SHP77 (cell line): ENCODE results near the gene KIF13A.
"Not testable (repeated sequence)": the region's sequence is repeated elsewhere in the genome, so short reads cannot be mapped to it uniquely, and the experiment has no call there.

Experiments used
- DNase-seq, 2 experiments: peaks; one replicate each; lab custom pipeline; 2025; lab: John Stamatoyannopoulos, UW

KIF13A gene

DNA sequence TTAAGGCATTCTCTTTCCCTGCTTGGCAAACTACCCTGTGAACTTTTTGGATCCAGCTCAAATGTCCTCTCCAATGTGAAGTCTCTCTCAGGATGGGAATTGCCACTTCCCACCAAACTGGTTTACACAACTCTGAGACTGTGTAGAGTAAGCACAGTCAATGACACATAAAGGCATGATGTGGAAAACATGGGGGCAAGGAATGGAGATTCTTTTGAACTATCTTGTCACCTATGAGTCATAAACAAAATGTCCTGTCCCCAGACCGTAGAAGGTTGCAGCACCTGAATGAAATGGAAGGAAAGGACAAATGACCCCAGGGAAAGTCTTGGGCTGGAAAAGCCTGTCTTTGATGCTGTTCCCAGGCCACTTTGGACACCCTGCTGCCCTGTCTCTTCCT, 11.0 kb upstream of the KIF13A start:
- no peak for DNase-seq

DNA sequence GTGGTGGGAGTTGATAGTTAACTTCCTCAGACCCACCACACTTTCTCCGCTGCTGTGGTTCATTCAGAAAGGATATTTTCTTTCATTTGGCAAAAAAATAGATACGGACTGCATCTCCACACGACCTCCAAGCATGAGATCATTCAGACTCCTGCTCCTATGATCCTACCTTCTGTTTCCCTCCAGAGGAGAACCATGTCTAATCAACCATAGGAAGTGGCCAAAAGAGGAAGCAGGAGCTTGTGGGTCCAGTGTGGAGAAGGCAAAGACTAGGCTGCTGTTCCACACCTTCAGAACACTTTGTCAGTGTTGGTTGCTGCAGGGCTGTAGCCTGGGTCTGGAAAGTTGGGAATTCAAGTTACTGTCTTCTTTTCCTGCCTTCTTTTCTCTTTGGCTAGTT, 10.6 kb upstream of the KIF13A start:
- no peak for DNase-seq

DNA sequence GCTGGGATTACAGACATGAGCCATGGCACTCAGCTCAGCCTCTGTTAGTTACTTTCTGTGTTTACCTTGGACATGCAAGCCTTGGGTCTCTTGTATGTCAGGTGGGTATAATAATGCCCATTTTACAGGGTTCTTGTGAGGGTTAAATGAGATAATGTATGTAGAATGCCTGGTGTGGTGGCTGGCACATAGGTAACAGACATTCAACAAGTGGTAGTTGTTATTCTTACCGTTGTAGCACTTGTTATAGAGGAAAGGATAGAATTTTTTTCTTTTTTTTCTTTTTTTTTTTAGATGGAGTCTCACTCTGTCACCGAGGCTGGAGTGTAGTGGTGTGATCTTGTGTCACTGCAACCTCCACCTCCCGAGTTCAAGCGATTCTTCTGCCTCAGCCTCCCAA, 8.0 kb upstream of the KIF13A start:
- DNase-seq = no peak

DNA sequence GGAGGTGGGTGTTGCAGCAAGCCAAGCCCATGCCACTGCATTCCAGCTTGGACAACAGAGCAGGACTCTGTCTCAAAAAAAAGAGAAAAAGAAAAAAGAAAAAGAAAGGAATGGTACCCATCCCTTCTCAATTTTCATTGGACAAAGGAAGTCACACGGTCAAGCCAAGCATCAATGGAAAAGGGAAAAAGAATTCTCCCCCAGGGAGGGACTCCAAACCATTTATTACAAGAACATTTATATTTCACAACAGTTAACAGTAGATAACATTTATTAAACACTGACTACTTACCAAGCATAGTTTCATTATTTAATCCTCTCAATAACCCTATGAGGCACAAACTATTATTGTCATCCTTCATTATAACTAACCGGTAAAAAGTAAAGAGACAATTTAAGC, 6.6 kb upstream of the KIF13A start:
- no peak for DNase-seq

DNA sequence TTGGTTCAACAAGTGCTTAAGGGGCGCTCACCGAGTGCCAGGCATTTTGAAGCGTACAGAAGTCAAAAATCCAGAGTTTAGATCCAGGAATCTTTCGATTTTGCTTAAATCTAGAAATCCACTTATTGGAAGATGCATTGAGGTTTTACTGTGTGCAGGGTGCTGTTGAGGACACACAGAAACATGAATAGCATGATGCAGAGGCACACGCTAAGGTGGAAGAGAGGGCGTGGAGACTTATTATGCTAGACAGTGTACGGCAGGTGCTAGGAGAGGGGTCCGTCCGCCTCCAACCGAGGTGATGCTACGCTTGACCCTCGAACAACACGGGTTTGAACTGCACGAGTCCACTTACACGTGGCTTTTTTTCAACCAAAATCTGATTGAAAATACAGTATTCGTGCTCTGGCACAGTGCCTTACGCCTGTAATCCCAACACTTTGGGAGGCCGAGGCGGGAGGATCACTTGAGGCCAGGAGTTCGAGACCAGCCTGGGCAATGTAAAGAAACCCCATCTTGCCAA, 1.0 kb upstream of the KIF13A start:
- DNase-seq = no peak

DNA sequence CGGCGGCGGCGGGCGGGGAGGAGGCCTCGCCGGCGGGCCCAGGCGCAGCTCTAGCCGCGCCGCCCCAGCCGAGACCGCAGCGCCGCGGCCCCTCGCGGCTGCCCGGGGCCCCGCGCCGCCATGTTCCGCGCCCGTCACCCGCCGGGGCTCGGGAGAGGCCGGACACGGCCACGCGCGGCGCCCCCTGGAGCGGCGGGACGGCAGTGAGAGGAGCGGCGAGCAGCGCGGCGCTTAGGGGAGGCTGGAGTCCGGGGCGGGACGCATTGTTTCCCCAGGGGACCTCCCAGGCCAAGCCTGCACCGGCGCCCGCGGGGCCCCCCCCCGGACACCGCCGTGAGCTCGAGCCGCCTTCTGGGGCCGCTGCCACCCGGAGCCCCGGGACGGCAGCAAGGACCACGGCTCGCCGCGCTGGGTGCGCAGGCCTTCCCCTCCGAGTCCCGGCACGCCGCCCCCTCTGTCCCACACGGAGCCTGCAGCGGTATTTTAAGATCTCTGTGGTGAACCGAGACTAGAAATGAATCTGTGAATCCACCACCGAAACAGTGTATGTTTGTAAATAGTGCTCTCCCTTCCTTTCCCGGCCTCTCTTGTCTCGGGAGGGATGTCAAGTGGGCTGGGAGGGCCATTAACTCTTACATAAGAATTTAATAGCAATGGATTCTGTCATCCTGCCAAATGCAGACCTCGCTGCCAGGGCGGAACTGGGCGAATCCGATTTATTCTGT, 424 bp upstream of the KIF13A start:
- peak in 1 of 2 experiments; percentile 17 for DNase-seq

DNA sequence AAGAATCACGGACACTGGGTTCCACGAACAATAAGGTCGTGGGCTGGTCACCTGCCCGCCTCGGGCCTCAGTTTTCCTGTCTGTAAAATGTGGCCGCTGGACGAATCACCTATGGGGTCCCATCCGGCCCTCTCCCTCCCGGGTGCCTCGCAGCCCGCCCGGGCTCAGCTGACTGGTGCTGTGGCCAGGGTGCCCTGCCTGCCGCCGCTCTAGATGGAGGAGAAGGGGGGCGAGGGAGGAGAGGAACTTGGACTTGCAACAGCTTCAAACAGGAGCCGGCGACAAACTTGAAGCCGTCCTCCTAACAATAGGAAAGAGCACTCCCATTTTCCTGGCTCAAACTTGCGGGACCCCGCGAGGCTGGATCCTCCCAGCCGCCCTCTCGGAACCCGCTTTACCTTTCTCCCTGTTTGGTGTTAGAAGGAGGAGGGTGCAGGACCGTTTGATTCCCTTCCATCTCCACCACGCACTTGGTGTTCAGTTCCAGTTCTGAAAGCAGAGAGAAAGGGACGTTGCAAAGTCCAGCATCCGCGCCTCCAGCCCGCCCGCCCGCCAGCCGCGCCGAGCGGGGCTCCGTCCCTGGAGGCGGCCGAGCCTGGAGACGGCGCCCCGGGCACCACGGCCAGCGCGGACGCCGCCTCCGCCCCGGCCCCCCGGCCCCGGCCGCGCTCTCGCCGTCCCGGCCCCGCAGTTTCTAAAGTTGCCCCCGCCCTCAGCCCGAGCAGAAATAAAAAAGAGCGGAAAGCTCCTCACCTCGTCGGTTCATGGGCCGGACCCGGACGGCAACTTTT, 584 bp downstream of the KIF13A start:
- DNase-seq = no peak

DNA sequence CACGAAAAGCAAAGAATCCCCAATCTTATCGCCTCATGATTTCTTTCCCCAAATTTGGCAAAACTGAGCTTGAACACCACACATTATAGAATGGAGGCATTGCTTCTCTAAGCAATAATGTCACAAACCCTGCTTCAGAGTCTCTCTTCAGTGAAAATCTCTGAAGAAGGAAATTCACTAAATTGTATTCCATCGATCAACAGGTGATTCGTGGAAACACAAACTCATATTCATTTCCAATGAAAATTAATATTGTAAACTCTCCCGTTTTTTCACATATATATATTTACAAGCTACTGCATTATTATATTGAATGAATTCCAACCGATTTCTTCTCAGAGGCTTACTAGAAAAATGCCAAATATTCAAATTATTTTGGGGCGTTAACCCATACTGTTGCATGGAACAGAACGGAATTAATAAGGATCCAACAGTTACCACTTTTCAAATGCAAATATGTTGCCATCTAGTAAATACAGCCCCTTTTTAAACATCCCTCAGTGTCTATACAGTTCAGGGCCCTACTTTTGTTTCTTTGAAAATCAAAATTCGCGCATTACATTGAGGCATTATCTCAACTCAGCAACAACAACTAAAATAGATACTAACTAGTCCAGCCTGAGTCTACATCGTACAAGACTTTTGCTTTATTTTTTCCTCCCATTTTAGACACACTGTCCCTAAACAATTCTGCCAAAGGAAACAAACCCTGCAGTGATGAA, 1.3 kb downstream of the KIF13A start:
- DNase-seq = no peak

DNA sequence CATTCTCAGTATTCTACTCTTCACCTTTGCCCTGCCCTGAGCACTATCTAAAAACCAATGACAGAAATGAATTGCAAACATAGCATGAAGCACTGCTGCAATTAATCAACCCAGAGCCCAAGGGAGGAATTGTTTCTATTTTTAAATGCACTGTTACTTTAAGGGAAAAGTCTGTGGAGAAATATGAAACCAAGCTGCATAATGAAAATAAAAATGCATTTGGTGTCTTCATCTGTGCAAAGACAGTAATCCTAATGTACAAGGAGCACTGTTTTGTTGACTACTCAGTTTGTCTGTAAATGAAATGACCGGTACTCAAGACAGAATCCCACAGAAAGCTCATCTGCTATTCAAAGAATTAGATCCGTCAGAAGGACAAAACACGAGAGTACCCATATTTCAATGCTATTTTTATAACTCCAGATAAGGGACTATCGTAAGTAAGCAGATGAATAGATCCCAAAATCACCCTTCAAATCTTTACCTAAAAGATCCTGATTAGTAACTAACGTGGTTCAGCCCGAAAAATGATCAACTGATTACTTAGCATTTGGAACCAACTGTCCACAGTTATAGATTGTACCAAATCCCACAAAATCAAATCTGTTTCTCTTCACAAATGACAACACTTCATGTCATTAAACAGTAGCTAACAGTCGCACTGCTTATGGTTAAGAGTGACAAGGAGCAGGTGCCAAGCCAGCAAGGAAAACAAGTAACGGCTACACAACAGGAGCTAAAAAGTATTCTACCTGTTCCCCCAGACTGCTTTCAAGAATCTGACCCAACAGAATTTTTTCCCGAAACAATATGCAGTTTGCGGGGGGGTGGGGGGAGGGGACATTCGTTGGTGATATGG, 2.4 kb downstream of the KIF13A start:
- DNase-seq = no peak

DNA sequence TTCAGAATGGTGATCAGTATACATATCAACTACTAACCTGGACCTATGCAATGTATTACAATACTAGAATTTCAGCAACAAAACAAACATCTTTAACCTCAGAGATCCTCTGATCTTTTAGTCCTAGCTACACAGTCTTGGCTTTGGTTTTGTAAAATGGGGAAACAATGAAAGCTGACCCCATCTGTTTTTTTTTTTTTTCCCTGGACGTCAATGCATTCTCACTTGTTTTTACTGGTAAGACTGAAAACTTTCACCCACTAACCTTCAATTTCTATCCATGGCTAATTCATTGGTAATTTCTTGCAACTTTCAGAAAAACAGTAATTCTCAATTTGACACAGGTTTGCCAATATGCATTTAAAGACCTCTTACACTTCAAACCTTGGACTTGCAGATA, 3.0 kb downstream of the KIF13A start:
- DNase-seq = no peak

DNA sequence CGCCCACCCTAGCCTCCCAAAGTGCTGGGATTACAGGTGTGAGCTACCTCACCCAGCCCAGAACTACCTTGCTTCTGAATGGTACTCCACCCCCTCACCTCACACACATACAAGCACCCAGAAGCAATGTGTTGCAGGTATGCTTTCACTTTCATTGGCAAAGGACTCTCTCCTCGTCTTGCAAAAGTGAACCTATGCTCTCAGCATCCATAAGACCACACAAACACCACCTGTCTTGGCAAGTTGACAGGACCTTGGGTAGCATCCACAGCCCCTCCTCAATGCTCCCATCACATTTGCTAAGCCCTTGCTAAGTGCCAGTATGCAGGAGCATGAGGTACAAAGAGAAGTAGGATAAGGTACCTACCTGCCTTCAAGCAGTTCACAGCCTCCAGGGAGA, 3.7 kb downstream of the KIF13A start:
- DNase-seq = no peak

DNA sequence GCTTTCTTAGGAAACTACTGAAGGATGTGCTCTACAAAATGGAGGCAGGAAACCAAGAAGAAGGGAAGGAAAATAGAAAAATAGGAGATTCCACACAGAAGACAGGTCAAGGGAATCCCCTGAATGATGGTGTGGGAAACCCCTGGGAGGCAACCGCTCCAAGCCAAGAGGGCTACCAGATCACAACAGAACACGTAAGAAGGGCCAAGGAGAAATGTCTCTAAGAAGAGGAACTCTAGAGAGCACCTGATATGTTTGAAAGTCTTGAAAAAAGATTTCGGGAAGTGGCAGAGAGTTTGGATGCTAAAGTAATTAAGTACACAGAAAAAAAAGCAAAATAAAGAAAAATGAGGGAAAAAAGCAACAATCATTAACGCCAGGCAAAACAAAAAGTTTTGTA, 7.1 kb downstream of the KIF13A start:
- no peak for DNase-seq

DNA sequence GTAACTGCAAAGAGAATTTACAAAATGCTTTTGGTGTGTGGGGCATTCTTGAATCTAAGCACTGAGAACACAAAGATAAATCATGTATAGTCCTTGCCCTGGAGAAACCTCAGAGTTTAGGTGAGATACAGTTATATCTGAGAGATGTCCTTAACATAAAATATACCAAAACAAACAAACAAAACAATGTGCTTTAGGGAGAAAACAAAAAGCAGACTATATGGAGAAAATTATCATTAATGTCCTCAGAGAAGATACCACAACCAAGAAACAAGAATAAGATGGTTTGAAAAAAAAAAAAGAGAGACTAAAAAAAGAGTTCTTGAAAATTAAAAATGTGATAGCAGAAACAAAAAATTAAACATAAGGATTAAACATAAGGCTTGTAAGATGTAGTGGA, 8.0 kb downstream of the KIF13A start:
- DNase-seq = no peak

DNA sequence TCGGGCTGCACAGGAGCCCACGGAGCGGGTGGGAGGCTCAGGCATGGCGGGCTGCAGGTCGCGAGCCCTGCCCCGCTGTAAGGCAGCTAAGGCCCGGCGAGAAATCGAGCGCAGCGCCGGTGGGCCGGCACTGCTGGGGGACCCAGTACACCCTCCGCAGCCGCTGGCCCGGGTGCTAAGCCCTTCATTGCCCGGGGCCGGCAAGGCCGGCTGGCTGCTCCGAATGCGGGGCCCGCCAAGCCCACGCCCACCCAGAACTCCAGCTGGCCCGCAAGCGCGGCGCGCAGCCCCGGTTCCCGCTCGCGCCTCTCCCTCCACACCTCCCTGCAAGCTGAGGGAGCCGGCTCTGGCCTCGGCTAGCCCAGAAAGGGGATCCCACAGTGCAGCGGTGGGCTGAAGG, 11.2 kb downstream of the KIF13A start:
- DNase-seq = not testable (repeated sequence)

DNA sequence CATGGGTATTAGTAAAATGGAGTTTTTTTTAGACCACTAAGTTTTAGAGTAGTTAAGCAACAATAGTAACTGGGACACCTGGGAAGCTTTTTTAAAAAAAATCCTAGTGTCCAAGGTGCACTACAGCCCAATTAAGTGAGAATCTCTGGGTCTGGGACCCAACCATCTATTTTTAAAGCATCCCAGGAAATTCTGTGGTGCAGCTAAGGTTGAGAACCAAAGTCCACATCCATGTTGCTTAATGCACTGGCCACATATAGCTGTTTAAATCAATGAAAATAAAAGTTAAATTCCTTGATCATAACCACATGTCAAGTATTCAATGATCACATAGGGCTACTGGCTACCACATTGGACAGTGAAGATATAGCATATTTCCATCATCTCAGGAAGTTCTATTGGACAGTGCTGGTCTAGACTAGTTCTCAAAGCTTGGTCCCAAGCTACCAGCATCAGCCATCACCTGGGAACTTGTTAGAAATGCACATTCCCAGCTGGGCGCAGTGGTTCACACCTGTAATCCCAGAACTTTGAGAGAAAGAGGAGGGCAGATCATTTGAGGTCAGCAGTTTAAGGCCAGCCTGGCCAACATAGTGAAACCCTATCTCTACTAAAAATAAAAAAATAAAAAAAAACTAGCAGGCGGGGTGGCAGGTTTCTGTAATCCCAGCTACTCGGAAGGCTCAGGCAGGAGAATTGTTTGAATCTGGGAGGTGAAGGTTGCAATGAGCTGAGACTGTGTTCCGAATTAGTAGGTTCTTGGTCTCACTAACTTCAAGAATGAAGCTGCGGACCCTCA, 12.7 kb downstream of the KIF13A start:
- no peak for DNase-seq

DNA sequence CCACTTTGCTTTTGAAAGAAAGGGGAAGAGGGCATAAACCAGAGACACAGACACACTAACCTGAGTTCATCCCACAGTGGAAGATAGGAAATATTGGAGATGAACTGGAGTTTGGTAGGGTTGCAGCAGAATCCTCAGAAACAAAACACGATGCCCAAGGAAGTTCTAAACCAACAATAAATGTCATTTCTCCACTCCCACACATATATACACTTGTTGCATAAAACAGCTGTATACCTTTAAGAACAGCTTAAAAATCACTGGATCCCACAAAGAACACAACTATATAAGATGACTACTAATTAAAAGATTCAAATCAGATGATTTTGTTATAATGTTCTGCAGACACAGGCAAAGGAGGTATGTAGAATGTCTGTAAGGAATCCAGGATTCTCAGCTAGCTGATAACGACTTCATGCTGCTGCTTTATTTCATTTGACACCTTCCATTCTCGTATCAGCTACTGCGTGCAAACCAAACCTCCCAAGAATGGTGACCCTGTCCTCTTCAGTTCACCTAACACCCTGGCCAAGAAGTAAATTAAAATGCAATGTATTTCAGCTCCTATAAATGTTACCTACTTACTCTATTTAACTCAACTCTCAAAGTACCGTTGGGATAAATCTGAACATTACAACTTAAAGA, 14.3 kb downstream of the KIF13A start:
- no peak for DNase-seq

DNA sequence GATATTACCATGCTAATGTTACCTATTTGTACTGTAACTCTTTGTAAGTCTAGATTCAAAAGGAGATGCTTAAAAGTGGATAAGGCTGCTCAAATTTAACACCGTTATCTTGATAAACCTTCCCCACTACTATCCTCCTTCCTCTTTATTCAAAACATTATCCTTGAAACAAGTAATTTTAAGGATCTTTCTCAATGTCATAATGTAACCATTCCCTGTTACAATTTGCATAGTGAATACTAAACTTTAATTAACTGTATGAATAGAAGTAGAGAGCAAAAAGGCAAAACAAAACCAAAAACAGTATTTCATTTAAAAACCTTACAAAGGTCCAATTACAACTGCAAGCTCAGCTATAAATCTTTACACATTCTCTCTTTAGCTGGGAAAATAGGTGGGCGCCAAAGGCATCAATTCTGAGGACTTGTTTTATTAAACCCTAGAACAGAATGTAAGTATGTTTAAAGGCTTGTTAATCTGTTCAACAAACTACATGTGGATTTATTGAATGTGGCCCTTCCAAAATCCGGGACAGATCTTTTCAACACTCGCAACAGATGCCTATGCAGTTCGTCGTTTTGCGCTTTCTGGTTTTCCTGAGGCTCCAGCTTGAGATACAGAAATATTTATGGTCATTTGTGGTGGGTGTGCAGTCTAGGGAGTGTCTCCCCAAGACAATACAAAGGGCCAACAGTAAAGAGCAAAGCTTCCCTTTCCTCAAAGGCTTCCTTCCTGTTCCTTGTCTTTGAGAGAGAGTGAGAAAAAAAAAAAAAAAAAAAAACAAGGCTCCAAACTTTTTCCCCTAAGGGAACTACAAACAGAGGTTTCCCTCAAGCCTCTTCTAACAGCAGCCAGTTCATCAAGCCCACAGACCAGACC, 15.1 kb downstream of the KIF13A start:
- no peak for DNase-seq

DNA sequence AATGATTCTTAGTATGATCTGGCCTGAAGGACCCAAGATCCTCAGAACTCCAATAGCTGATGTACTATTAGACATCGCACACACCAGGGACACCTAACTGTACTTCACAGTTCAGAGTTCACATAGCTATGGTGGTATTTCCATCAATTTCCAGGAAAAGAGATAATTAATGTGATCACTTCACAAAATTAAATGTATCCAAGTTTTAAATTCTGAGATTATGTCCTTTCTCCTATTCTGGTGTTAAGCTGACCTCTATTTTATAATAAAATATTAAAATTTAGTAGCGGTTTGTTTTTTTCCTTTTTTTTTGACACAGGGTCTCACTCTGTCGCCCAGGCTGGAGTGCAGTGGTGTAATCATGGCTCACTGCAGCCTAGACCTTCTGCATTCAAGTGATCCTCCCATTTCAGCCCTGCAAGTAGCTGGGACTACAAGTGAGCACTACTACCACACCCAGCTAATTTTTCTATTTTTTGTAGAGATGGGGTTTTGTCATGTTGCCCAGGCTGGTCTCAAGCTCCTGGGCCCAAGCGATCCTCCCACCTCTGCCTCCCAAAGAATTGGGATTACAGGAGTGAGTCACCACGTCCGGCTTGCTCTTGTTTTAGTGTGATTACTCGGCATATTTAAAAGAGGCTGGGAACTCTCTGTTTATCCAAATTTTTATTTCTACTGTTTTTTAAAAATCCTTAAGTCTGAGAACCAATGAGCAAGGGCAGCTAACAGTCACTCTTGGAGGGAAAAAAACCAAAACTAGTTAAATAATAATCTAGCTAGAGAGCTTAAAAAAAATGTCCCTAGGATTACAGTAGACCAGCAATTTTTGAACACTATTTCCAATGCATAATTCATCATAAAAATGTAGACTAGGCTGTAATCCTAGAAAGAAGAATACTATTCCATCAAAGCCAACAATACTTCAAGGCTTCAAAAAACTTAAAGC, 16.0 kb downstream of the KIF13A start:
- DNase-seq = no peak
